Upper lobe of left lung (tissue), 4 donors: ENCODE measurements around the gene ST6GALNAC6.

Source experiments
- CTCF ChIP-seq, 6 experiments: fragments of 450-650 bp in 4 of 6; fragments of 200-600 bp in 2 of 6; sonication (generic) in 2 of 6; IDR thresholded peaks; one replicate each; pipeline ENCODE4 v1.5.1; 2016 to 2019; ENCODE audit warnings: antibody characterized with exemption in 6 of 6
- POLR2A ChIP-seq, 4 donors: fragments of 450-650 bp; IDR thresholded peaks; one replicate each; pipeline ENCODE4 v1.5.1; 2016 to 2017; ENCODE audit warnings: antibody characterized with exemption in 4 of 4, mild to moderate bottlenecking in 2 of 4
- POLR2AphosphoS5 ChIP-seq, 2 donors: sonication (generic); formaldehyde crosslinking; IDR thresholded peaks; one replicate each; pipeline ENCODE4 v1.5.1; 2017; ENCODE audit warnings: antibody characterized with exemption in 2 of 2

GRCh38 chr9:127844821-127845359 is 54.5 kb downstream of the ST6GALNAC6 start:
- TF ChIP-seq POLR2AphosphoS5 (IDR thresholded peaks at IDR 0.05) (peak; percentile 4 to 59), CTCF (IDR thresholded peaks at IDR 0.05) (no peak), POLR2A (IDR thresholded peaks at IDR 0.05) (no peak)
